HEK293T (cell line): Measurements from ENCODE around the gene PEX13.

ENCODE experiments used
- CTCF ChIA-PET: fragments of 350-600 bp; formaldehyde crosslinking; extraction: SDS; loops from one replicate; lab custom pipeline; 2021; ENCODE audit warnings: antibody characterized with exemption, inconsistent platforms; lab: Yijun Ruan, JAX
- POLR2A ChIA-PET: fragments of 350-600 bp; formaldehyde crosslinking; extraction: SDS; loops from one replicate; lab custom pipeline; 2020; ENCODE audit warnings: antibody characterized with exemption, inconsistent platforms; lab: Yijun Ruan, JAX
- DNase-seq: peaks from one replicate; pipeline ENCODE4 v3.0.0; 2012; ENCODE audit warnings: mixed read lengths; ENCODE audit errors: extremely low spot score
- ARNT ChIP-seq: fragments of 450-650 bp; IDR thresholded peaks from 2 replicates; pipeline ENCODE4 v1.6.1; 2017; ENCODE audit warnings: mild to moderate bottlenecking
- BHLHE40 ChIP-seq: fragments of 450-650 bp; IDR thresholded peaks from 2 replicates; pipeline ENCODE4 v1.6.1; 2016; ENCODE audit warnings: mild to moderate bottlenecking, moderate library complexity, borderline replicate concordance
- CTBP1 ChIP-seq: fragments of 450-650 bp; IDR thresholded peaks from 2 replicates; pipeline ENCODE4 v1.6.1; 2016; ENCODE audit warnings: borderline replicate concordance
- ELF4 ChIP-seq: fragments of 450-650 bp; IDR thresholded peaks from 2 replicates; pipeline ENCODE4 v1.6.1; 2017; ENCODE audit warnings: antibody characterized with exemption
- FOXA1 ChIP-seq: fragments of 450-650 bp; IDR thresholded peaks from 2 replicates; pipeline ENCODE4 v1.6.1; 2016; ENCODE audit warnings: mild to moderate bottlenecking
- FOXK2 ChIP-seq: fragments of 450-650 bp; IDR thresholded peaks from 2 replicates; pipeline ENCODE4 v1.6.1; 2016; ENCODE audit warnings: mild to moderate bottlenecking
- FOXM1 ChIP-seq: fragments of 450-650 bp; IDR thresholded peaks from 2 replicates; pipeline ENCODE4 v1.6.1; 2017; ENCODE audit warnings: mild to moderate bottlenecking, borderline replicate concordance
- HDGF ChIP-seq: fragments of 450-650 bp; IDR thresholded peaks from 2 replicates; pipeline ENCODE4 v1.6.1; 2017; ENCODE audit warnings: antibody characterized with exemption, borderline replicate concordance
- L3MBTL2 ChIP-seq: fragments of 450-650 bp; conservative IDR thresholded peaks from 2 replicates; pipeline ENCODE4 v1.6.1; 2016; ENCODE audit warnings: mild to moderate bottlenecking
- LEF1 ChIP-seq: fragments of 450-650 bp; IDR thresholded peaks from 2 replicates; pipeline ENCODE4 v1.6.1; 2017; ENCODE audit warnings: mild to moderate bottlenecking, borderline replicate concordance
- NFRKB ChIP-seq: fragments of 450-650 bp; IDR thresholded peaks from 2 replicates; pipeline ENCODE4 v1.6.1; 2016; ENCODE audit warnings: mild to moderate bottlenecking, moderate library complexity
- SP1 ChIP-seq: fragments of 450-650 bp; IDR thresholded peaks from 2 replicates; pipeline ENCODE4 v1.6.1; 2017
- SUZ12 ChIP-seq: fragments of 450-650 bp; IDR thresholded peaks from 2 replicates; pipeline ENCODE4 v1.6.1; 2016; ENCODE audit warnings: mild to moderate bottlenecking
- TARDBP ChIP-seq: fragments of 450-650 bp; IDR thresholded peaks from 2 replicates; pipeline ENCODE4 v1.6.1; 2016
- ZNF384 ChIP-seq: fragments of 450-650 bp; IDR thresholded peaks from 2 replicates; pipeline ENCODE4 v1.6.1; 2016
- TF ChIP-seq, protein P1 (sequence below): fragments of 450-650 bp; IDR thresholded peaks from 2 replicates; pipeline ENCODE4 v1.6.1; 2016

Gene PEX13

DNA sequence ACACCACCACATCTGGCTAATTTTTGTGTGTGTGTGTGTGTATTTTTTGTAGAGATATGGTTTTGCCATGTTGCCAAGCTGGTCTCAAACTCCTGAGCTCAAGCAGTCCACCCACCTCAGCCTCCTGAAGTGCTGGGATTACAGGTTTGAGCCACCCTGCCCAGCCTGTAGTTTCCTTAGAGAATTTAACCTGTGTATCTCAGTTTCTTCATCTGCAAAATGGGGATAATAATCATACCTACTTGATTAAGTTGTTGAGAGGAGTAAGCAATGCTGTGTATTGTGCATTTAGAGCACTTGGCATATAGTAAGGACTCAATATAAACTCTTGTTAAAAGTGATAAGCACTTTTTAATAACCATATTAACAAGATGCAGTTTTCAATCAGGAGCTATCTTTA, 41.9 kb downstream of the PEX13 start:
- no peak for TF ChIP-seq FOXA1
- no peak for TF ChIP-seq BHLHE40
- no peak for TF ChIP-seq ARNT
- TF ChIP-seq LEF1 = no peak
- TF ChIP-seq TARDBP = no peak
- no peak for TF ChIP-seq SP1
- TF ChIP-seq CTBP1 = no peak
- no peak for TF ChIP-seq ZNF384
- no peak for TF ChIP-seq SUZ12
- no peak for TF ChIP-seq HDGF
- TF ChIP-seq FOXM1 = no peak
- TF ChIP-seq FOXK2 = no peak
- TF ChIP-seq, protein P1, sequence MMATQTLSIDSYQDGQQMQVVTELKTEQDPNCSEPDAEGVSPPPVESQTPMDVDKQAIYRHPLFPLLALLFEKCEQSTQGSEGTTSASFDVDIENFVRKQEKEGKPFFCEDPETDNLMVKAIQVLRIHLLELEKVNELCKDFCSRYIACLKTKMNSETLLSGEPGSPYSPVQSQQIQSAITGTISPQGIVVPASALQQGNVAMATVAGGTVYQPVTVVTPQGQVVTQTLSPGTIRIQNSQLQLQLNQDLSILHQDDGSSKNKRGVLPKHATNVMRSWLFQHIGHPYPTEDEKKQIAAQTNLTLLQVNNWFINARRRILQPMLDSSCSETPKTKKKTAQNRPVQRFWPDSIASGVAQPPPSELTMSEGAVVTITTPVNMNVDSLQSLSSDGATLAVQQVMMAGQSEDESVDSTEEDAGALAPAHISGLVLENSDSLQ = no peak
- TF ChIP-seq NFRKB = no peak
- TF ChIP-seq L3MBTL2 = no peak
- TF ChIP-seq ELF4 = no peak
- CTCF ChIA-PET = no interaction called here
- POLR2A ChIA-PET = no interaction called here
- no peak for DNase-seq

DNA sequence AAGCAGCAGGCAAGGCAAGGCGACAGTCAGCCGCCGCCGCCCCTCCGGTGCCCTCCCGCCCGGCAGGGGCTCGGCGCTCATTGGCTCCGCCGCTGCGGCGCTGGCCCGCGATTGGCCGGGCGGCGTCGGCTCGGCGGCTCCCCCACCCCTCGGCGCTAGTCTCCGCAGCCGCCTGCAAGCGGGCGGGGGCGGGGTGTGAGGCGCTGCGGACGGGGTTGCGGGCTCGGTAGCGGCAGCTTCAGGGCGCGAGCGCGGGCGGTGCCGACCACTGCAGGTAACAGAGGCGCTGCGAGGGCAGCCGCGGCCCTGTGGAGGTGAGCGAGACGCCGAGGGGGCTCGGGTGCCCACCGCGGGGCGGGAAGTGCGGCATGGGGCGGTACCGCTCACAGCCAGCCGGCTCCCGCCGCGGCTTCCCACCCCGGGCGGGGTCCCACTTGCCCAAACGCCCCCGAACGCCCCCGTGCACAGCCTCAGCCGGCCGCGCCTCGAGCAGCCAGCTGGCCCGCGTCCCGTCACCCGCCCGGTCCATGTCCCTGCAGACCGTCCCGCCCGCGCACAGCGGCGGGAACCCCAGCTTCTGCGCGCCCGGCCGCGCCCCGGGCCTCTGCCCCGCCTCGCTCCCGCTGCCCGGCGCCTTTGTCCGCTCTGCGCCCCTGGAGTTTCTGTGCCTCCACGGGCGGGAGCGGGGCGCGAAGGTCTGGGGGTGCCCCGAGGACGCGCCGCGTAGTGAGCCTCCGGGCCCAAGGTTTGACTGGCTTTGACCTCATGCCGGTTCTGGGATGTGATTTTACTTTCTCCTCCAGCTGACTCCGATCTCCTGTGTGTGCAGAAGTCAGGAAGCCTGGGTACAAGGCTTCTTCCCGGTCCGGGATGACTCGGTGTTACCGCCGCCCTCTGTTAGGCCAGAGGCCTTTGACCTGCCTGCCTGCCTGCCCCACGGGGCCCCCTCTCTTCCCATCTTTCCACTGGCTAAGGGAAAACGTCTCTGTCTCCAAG, 48.5 kb downstream of the PEX13 start, which contains the start of gene SANBR:
Gene SANBR, plus strand, starts transcription at position 158 of the 996 bp plus-strand sequence. CDS start 4,480 bp downstream, outside the sequence.
- peak; percentile 58 for TF ChIP-seq FOXM1
- no peak for TF ChIP-seq TARDBP
- TF ChIP-seq SUZ12 = no peak
- TF ChIP-seq SP1 = no peak
- no peak for TF ChIP-seq FOXA1
- TF ChIP-seq HDGF = no peak
- TF ChIP-seq L3MBTL2 = no peak
- no peak for TF ChIP-seq NFRKB
- no peak for TF ChIP-seq ARNT
- TF ChIP-seq ZNF384 = no peak
- peak; percentile 8; the same call in 1 of the 2 replicates for TF ChIP-seq LEF1
- TF ChIP-seq CTBP1 = no peak
- TF ChIP-seq BHLHE40 = no peak
- ChIA-PET POLR2A (no interaction called here), CTCF (no interaction called here)
- DNase-seq = peak; percentile 93

DNA sequence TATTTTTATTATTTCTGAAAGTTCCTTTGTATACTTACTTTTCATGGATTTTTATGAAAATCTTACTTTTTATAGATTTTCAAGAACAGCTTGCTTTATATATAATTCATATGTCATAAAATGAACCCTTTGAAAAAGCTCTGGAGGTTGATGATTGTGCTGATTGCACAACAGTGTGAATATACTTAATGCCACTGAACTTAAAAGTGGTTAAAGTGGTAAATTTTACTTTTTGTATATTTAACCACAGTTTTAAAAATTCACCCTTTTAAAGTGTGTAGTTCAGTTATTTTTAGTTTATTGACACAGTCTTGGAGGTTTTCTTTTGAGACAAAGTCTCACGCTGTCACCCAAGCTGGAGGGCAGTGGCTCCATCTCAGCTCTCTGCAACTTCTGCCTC, 56.6 kb downstream of the PEX13 start:
- DNase-seq = no peak
- CTCF ChIA-PET = interaction anchor here (0.9 kb wide), 1 partner anchor 15 kb away, joined by 3 read pairs; no protein-coding TSS in a partner anchor
- POLR2A ChIA-PET = no interaction called here
- no peak for TF ChIP-seq L3MBTL2

DNA sequence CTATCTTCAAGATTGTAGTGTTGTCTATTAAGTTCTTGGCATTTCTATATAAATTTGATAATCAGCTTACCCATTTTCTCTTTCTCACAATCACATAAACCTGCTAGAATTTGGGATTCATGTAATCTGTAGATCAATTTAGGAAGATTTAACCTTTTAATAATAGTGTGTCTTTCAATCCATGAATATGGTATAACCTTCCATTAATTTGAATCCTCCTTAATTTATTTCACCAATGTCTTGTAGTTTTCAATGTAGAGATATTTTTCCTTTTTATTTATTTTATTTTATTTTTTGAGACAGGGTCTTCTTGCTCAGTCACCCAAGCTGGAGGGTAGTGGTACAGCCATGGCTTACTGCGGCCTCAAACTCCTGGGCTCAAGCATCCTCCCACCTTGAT, 68.4 kb downstream of the PEX13 start:
- DNase-seq = no peak
- POLR2A ChIA-PET = no interaction called here
- TF ChIP-seq LEF1 (no peak), FOXM1 (no peak), HDGF (no peak), NFRKB (no peak), ZNF384 (no peak), SP1 (no peak), FOXK2 (no peak), FOXA1 (no peak), L3MBTL2 (no peak), BHLHE40 (no peak), CTBP1 (no peak), TARDBP (no peak)
- TF ChIP-seq, protein P1 = no peak
- CTCF ChIA-PET = no interaction called here

DNA sequence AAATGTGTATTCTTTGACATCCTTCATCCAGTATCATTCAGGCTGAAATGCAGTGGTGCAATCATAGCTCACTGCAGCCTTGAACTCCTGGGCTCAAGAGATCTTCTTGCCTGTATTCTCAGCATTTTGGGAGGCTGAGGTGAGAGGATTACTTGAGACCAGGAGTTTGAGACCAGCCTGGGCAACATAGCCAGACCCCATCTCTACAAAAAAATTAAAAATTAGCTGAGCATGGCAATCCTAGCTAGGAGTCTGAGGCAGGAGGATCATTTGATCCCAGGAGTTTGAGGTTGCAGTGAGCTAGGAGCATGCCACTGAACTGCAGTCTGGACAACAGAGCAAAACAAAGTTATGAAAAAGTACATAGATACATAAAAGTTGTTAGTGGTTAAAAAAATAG, 72.3 kb downstream of the PEX13 start:
- ChIA-PET CTCF (interaction anchor here (1.1 kb wide), 1 partner anchor 16 kb away, joined by 3 read pairs; no protein-coding TSS in a partner anchor), POLR2A (no interaction called here)
- TF ChIP-seq SUZ12 = no peak
- no peak for TF ChIP-seq FOXA1
- TF ChIP-seq, protein P1 = no peak
- no peak for TF ChIP-seq TARDBP
- no peak for TF ChIP-seq ZNF384
- TF ChIP-seq FOXK2 = no peak
- no peak for TF ChIP-seq SP1
- no peak for TF ChIP-seq NFRKB
- no peak for DNase-seq

DNA sequence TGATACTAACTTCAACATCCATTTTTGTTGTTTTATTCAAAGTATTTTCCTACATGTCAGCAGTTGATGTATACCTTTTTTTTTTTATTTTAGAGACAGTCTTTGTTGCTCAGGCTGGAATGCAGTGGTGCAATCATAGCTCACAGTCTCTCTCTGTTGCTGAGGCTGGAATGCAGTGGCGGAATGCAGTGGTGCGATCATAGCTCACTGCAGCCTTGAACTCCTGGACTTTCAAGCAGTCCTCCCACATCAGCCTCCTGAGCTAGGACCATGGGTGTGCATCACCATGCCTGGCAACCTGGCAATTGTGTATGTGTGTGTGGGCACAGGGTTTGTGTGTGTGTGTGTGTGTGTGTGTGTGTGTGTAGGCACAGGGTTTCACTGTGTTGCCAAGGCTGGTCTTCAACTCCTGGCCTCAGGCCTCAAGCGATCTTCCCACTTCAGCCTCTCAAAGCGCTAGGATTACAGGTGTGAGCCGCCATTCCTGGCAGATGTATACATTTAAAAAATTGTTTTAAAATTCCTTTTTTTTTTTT, 72.9 kb downstream of the PEX13 start:
- ChIA-PET POLR2A (no interaction called here), CTCF (no interaction called here)
- TF ChIP-seq, protein P1 = no peak
- TF ChIP-seq FOXA1 (no peak), NFRKB (no peak), FOXM1 (no peak)
- DNase-seq = no peak
